Mucosa of descending colon (tissue), 3 donors: ENCODE measurements around the gene RELN. TPM values are rescaled to one million over a fixed set of nuclear protein-coding genes. Genes with fewer than 3 reads are reported as not detected.

Source experiments
- ATAC-seq: fragments of 200-7000 bp; cut with Tn5 transposase; one replicate; pipeline ENCODE4 v1.9.1; 2020; ENCODE audit warnings: mild to moderate bottlenecking, moderate library complexity
- DNase-seq, 3 donors: peaks; one replicate each; pipeline ENCODE4 v3.0.0-alpha.2; 2020
- H3K36me3 ChIP-seq: fragments of 200-600 bp; one replicate; pipeline ENCODE4 v1.8.0; 2021; ENCODE audit warnings: low read depth, mild to moderate bottlenecking
- H3K4me1 ChIP-seq: fragments of 200-600 bp; one replicate; pipeline ENCODE4 v1.8.0; 2021; ENCODE audit warnings: low read depth, mild to moderate bottlenecking
- H3K4me3 ChIP-seq: fragments of 200-600 bp; one replicate; pipeline ENCODE4 v1.8.0; 2021; ENCODE audit warnings: mild to moderate bottlenecking
- H3K9me3 ChIP-seq: fragments of 200-600 bp; one replicate; pipeline ENCODE4 v1.8.0; 2021; ENCODE audit warnings: mild to moderate bottlenecking
- intact Hi-C, 2 donors: fragments of 100-400 bp; cut with DNase I in 1 of 2; cut with micrococcal nuclease in 1 of 2; formaldehyde crosslinking; loops; one replicate each; pipeline versions ENCODE4 v1.11.0 to v1.11.1; 2022; cut with DNase I, micrococcal nuclease
- total RNA-seq, 3 donors: library from RNA; stranded (reverse); fragmentation: NEBNext Ultra II Directional in 2 of 3; extraction: Animal tissue kit (Norgen Biotek cat#: 25700) in 2 of 3; gene quantifications; one replicate each; pipeline versions ENCODE4 v1.2.1 to v1.2.4, GENCODE V29; 2021 to 2023
- TF ChIP-seq, protein P1 (sequence below): fragments of 200-600 bp; IDR thresholded peaks from one replicate; pipeline ENCODE4 v1.8.0; 2022; ENCODE audit warnings: antibody characterized with exemption, mild to moderate bottlenecking
- donor health status: DM: no; HTN: no; CAD: no; lungs with moderate emphysema.
- donor health status: DM: no; HTN: no; CAD: no.
- donor health status: DM: no; HTN: yes; CAD: no.

Gene RELN
- total RNA-seq, 3 donors from 2014 or later, result 1.1 to 4.4 (median 2.4) TPM

DNA sequence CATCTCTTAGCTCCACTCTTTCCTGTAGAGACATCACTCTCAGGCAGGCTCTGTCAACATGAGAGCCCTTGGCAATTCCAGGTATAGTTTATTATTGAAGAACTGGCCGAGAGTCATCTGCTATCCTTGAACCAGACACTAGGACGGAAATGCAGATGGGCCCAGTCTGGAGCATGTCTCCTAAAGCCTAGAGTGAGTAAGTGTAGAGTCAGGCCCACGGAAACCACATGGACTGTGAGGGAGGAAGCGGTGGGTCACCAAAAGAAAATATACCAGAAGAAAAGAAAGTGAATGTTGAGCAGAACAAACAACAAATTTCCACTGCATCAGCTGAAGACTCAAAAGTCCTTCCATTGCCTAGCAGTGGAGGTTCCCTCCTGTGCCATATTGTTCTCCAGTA lies 15.7 kb upstream of the RELN start:
- intact Hi-C loops, result no loop called here
- H3K36me3 ChIP-seq, result no peaks in the 10 kb centered on the region
- TF ChIP-seq, protein P1, sequence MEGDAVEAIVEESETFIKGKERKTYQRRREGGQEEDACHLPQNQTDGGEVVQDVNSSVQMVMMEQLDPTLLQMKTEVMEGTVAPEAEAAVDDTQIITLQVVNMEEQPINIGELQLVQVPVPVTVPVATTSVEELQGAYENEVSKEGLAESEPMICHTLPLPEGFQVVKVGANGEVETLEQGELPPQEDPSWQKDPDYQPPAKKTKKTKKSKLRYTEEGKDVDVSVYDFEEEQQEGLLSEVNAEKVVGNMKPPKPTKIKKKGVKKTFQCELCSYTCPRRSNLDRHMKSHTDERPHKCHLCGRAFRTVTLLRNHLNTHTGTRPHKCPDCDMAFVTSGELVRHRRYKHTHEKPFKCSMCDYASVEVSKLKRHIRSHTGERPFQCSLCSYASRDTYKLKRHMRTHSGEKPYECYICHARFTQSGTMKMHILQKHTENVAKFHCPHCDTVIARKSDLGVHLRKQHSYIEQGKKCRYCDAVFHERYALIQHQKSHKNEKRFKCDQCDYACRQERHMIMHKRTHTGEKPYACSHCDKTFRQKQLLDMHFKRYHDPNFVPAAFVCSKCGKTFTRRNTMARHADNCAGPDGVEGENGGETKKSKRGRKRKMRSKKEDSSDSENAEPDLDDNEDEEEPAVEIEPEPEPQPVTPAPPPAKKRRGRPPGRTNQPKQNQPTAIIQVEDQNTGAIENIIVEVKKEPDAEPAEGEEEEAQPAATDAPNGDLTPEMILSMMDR, result no peak
- ATAC-seq, result no peak
- no peak for DNase-seq
- no peaks in the 10 kb centered on the region for H3K4me1 ChIP-seq
- no peak overlapping the region for H3K4me3 ChIP-seq
- no peaks in the 10 kb centered on the region for H3K9me3 ChIP-seq

DNA sequence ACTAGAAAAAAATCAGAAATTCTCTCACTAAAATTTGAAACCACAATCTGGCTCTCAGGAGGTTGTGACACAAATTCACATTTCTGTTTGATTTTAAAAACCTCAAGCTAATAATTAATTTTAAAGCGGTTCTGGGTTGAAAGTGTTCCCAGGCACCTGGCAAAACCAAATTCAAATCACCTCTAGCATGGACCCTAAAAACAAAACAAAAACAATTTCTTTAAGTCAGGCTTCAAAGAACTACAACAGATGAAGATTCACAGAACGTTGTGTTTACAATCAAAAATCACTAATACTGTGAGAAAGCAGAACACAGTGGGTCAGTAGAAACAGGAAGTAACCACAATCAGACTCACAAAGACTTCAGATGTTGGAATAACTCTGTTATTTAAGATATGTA lies 7.2 kb upstream of the RELN start:
- ATAC-seq (no peak), DNase-seq (no peak)
- H3K9me3 ChIP-seq, result no peaks in the 10 kb centered on the region
- H3K36me3 ChIP-seq, result no peaks in the 10 kb centered on the region
- TF ChIP-seq, protein P1, result no peak
- no peaks in the 10 kb centered on the region for H3K4me1 ChIP-seq
- intact Hi-C loops, result no loop called here
- no peak overlapping the region for H3K4me3 ChIP-seq

DNA sequence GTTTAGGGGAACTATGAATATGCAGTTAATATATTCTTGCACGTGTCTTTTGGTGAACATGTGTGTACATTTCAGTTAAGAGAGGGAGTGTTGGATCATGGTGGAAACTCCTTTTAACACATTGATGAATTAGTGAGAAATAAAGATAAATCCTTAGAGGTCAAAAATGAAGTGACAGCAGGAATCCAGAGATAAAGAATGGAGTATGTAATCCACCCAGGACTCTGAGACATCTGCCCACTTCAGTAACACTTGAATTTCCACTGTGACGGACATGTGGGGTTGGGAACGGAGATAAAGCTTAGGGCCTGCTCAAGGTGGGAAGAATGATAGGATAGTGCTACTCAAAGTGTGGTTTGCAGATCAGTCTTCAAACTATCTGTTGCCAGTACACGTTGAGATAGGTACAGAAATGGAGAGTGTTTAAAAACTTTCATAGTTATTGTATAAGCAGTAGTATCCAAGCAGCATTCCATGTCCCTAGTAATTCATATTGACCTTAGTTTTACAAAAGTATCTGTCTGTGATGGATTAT lies 6.6 kb upstream of the RELN start:
- H3K4me1 ChIP-seq, result no peaks in the 10 kb centered on the region
- intact Hi-C loops, result no loop called here
- ATAC-seq (no peak), DNase-seq (no peak)
- H3K9me3 ChIP-seq, result no peaks in the 10 kb centered on the region
- TF ChIP-seq, protein P1, result no peak
- no peaks in the 10 kb centered on the region for H3K36me3 ChIP-seq
- no peak overlapping the region for H3K4me3 ChIP-seq

DNA sequence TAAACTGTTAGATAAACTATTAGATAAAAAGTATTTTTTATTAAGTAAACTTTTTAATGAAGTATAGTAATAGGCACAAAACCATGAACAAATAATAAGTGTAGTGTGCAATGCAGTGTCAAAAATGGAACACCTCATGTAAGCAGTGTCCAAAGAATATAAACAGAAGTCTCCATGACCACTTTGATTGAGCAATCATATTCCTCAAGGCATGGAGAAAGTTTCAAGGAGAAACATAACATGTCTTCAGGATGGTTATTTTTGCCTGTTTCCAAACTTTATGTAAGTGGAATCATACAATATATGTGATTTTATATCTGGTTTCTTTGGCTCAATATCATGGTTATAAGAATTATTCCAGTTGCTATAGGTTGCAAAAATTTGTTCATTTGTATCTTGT lies 6.1 kb upstream of the RELN start:
- intact Hi-C loops, result no loop called here
- Histone ChIP-seq H3K9me3 (no peaks in the 10 kb centered on the region), H3K4me3 (no peak overlapping the region), H3K4me1 (no peaks in the 10 kb centered on the region), H3K36me3 (no peaks in the 10 kb centered on the region)
- ATAC-seq (no peak), DNase-seq (no peak)
- TF ChIP-seq, protein P1, result no peak

DNA sequence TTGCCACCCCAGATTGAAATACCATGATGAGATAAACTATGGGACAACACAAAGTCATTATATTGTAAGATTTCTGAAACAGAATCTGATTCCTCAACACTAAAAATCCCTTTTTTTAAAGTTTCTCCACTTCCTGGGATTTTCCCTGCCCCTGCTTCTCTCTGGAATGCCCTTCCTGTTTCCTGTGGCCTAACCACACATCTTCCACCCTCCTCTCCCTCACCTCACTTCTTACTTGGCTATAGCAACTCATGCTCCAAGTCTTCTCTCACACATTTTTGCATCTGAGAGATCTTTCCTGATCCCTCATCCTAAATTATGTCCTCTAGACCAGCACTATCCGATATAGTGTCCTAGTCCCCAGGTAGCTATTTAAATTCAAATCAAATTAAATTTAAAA lies 4.1 kb upstream of the RELN start:
- H3K36me3 ChIP-seq, result no peaks in the 10 kb centered on the region
- intact Hi-C loops, result no loop called here
- ATAC-seq (no peak), DNase-seq (no peak)
- TF ChIP-seq, protein P1, result no peak
- peaks cover 4% of the 10 kb centered on the region for H3K4me1 ChIP-seq
- H3K4me3 ChIP-seq, result no peak overlapping the region
- no peaks in the 10 kb centered on the region for H3K9me3 ChIP-seq

DNA sequence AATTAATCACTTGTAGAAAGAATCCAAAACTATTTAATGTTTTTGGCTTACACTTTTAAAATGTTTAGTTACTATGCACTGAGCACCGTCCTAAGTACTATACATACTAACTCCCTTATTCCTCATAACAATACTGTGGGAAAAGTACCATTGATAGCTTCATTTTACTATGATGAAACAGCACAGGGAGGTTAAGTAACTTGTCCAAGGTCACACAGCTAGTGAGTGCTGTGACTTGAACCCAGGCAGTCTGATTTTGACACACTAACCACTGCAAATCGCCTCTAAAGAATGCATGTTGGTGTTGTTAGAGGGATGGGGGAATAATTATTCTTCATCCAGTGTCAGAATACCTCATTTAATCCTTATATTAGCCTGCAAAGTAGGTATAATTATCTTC lies 1.9 kb upstream of the RELN start:
- intact Hi-C loops, result no loop called here
- TF ChIP-seq, protein P1, result no peak
- ATAC-seq, result no peak

More for the DNA sequence above, 1.9 kb upstream of the RELN start:
- H3K9me3 ChIP-seq, result no peaks in the 10 kb centered on the region
- DNase-seq, result no peak
- no peaks in the 10 kb centered on the region for H3K36me3 ChIP-seq
- H3K4me1 ChIP-seq, result peaks cover 4% of the 10 kb centered on the region
- no peak overlapping the region for H3K4me3 ChIP-seq
